Measurements from ENCODE around the gene CEP76.
"Not testable (repeated sequence)": the region's sequence is repeated elsewhere in the genome, so short reads cannot be mapped to it uniquely, and the experiment has no call there.

Gene CEP76

DNA sequence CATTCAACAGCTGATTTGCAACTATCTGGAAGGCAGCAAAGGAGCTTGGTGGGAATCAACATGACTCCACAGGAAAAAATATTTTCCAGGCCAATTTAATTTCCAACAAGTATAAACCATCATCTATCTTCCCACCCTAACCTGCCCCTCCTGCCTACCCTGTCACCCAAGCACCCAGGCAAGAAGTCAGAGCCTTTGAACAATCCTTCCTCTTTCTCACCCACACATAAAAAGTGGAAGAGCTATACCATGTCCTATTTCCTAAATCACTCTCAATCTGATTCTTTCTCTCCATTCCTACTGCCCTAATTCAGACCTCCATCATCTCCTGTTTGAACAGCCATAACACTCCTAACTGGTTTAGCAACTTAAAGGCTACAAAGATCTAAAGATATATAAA, 57.3 kb downstream of the CEP76 start:
- no peak for DNase-seq (ENCODE audit: low read depth in 1 of 2, low spot score in 1 of 2)

DNA sequence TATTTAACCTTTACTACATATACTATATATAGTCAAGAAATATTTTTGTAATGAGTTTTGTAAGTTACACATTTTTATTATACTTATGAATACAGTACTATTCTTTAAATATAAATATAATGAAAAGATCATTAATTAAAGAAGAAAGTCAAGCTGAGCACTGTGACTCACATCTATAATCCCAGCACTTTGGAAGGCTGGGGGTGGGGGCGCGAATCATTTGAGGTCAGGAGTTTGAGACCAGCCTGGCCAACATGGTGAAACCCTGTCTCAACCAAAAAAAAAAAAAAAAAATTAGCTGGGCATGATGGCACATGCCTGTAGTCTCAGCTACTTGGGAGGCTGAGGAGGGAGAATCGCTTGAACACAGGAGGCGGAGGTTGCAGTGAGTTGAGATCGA, 58.8 kb downstream of the CEP76 start:
- DNase-seq (ENCODE audit: low read depth in 1 of 2, low spot score in 1 of 2) = not testable (repeated sequence)

DNA sequence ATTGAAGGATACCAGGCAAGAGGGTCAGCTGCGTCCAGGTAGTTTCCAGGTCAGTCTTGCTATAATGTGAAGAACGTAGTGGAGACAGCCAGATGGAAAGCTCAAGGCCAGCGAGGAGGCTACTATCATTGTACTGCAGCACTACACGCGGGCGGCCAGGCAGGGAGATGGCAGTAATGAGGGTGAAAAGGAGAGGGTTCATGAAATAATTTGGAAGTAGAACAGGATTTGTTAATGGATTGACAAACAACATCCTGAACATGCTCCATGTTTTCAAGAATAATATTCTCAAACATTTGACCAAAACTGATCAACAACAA, 61.7 kb downstream of the CEP76 start:
- no peak for DNase-seq (ENCODE audit: low read depth in 1 of 2, low spot score in 1 of 2)

DNA sequence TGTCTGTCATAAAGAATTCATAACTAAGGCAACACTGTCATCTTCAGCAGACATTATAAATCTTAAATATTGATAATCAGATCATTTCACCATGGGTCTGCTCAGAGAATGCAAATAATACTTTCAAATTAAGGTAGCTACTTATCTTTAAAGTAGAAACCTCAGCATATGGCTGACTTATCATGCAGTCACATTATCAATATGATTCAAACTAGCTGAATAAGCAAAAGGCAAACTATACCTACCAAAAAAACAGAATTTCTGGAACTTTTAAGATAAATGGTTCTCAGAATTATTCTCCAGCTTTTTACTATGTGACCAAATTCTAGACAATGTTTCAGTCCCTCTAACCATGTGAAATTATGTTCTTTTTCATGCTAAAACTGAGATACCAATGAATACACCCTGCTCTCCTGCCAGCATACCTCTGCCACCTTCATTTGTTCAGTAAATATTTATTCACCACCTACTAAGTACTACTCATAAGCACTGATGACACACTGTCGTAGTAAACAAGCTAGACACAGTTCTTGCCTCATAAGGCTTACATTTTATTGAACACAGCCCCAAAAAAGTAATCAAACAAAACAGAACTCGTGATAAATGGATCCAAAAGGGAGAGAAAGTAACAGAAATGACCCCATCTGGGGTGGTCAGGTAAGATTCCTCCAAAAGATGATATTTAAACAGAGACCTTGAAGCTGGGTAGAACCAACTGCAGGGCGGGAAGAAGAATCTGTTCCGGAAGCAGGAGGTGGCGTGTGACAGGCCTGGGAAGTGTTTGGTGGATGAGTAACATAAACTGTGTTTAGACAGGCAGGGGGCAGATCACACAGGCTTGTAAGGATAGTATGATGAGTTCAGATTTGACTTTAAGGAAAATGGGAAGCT, 62.3 kb downstream of the CEP76 start:
- no peak for DNase-seq (ENCODE audit: low read depth in 1 of 2, low spot score in 1 of 2)

DNA sequence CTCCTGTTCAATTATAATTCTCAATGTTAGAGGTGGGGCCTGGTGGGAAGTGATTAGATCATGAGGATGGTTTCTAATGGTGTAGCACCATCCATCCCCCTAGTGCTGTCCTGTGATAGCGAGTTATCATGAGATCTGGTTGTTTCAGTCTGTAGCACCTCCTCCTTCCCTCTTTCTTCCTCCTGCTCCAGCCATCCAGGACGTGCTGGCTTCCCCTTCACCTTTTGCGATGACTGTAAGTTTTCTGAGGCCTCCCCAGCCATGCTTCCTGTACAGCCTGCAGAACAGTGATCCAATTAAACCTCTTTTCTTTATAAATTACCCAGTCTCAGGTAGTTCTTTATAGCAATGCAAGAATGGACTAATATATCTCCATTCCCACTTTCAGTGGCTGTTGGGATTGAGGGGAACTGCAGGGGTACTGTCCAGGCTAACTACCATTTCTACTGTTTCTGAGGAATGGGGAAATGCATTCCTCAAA, 63.8 kb downstream of the CEP76 start:
- no peak for DNase-seq (ENCODE audit: low read depth in 1 of 2, low spot score in 1 of 2)

DNA sequence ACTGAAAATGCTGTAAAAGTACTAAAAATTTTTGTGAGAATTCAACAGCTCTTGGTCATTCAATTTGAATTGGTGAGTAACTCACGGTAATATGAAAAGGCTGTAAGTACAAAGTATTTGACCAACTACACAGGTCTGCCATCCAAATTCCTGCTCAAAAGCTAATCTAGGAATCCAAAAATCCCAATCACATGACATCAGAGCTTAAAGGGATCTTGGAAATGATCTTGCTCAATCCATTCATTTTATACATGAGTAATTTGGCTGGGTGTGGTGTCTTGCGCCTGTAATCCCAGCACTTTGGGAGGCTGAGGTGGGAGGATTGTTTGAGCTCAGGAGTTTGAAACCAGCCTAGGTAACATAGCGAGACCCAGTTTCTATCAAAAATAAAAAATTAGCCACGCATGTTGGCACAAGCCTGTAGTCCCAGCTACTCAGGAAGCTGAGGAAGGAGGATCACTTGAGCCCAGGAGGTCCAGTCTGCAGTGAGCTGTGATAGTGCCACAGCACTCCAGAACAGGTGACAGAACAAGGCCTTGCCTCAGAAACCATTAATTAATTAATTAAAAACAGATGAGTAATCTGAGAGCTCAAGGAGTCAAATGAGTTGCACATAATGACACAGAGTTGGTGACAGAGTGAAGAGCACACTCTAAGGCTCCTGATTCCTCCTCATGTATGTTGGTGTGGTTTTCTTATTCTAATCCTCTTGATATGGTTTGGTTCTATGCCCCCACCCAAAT, 64.5 kb downstream of the CEP76 start:
- DNase-seq (ENCODE audit: low read depth in 1 of 2, low spot score in 1 of 2) = no peak

DNA sequence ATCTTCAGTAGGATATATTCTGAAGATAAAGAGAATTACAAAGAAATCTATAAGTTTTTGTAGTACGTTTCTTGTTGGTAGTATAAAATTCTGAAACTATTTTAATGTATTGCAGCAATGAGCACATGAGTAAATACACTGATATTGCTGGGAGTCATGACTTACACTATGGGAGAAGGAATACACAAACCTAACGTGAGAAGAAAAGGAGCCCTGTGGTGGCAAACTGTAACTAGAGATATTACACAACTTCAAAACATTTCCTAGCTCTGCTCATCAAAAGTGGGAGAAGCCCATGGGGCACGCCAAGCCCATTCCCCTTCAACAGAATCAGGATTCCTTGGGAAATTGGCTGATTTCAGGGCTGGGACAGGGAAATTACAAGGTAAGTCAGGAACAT, 65.1 kb downstream of the CEP76 start:
- no peak for DNase-seq (ENCODE audit: low read depth in 1 of 2, low spot score in 1 of 2)

DNA sequence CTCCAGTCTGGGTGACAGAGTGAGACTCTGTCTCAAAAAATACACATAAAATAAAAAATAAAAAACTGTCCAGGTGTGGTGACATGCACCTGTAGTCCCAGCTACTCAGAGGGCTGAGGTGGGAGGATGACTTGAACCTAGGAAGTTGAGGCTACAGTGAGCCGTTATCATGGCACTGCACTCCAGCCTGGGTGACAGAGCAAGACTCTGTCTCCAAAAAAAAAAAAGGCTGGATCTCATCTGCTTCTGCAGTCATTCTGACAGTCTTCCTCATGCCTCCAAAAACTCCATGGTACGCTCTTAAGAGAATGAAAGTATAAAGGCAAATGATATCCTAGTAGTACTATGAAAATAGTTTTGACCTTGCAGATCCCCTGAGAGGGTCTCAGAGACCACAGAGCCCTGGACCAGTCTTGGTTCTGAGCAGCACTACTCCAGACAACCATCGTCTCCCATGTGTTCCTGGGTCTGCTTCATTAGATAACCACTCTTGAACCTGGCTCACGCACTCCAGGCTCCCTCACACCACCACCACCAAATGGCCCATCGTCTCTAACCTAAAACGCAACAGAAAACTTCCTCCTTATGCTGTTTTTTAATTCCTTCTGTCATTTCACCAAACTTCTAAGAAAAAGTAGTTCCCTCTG, 70.6 kb downstream of the CEP76 start:
- no peak for DNase-seq (ENCODE audit: low read depth in 1 of 2, low spot score in 1 of 2)

DNA sequence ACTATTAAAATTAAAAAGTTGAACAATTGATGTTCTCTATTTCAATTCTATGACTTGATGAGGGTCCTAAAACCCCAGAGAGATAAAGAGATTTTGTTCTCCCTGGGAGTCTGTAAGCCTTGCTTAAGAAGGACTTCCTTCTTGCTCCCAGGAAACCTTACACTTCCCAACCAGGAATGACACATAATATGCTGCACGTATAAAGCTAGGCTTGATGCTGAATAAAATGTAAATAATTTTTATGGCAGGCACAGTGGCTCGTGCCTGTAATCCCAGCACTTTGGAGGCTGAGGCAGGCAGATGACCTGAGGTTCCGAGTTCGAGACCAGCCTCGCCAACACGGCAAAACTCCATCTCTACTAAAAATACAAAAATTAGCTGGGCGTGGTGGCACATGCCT, 72.4 kb downstream of the CEP76 start:
- no peak for DNase-seq (ENCODE audit: low read depth in 1 of 2, low spot score in 1 of 2)

DNA sequence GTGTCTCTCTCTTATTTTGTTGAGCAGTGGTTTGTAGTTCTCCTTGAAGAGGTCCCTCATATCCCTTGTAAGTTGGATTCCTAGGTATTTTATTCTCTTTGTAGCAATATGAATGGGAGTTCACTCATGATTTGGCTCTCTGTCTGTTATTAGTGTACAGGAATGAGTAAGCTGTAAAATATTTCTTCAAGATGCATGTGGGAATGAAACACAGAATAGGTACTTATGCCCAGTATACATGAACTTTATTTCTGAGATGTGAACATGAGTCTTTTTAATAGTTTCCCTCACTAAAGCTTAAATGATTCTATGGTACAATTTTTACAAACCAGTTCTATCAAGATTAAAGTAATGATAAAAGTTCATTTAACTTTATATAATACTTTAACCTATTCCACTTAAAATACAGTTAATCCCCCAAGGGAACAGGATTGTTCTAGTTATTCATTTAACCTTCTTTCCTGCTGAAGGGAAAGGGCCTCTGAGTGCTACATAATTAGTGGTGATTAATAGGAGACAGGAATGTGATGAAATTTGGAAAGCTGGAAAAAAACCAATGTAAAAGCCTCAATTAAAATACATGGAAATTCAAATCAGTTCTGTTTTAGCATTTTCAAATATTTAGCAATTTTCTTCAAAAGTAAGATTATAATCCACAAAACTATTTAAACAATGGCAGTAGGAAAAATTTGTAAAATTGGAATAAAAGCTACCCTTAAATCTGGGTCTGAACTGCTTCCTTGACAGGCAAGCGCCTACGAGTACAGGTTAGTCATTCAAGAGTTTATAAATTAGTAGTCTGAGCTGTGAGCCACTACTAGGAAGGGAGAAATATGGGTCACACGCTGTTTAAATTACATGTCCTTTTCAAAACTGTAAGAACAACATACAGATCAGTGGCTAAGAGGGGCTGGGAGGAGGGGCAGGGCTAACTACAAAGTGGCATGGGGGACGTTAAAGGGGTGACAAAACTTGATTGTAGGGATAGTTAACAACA, 73.5 kb downstream of the CEP76 start:
- no peak for DNase-seq (ENCODE audit: low read depth in 1 of 2, low spot score in 1 of 2)

DNA sequence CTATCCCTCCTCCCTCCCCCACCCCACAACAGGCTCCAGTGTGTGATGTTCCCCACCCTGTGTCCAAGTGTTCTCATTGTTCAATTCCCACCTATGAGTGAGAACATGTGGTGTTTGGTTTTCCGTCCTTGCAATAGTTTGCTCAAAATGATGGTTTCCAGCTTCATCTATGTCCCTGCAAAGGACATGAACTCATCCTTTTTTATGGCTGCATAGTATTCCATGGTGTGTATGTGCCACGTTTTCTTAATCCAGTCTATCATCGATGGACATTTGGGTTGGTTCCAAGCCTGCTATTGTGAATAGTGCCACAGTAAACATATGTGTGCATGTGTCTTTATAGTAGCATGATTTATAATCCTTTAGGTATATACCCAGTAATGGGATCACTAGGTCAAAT, 75.3 kb downstream of the CEP76 start:
- not testable (repeated sequence) for DNase-seq (ENCODE audit: low read depth in 1 of 2, low spot score in 1 of 2)

DNA sequence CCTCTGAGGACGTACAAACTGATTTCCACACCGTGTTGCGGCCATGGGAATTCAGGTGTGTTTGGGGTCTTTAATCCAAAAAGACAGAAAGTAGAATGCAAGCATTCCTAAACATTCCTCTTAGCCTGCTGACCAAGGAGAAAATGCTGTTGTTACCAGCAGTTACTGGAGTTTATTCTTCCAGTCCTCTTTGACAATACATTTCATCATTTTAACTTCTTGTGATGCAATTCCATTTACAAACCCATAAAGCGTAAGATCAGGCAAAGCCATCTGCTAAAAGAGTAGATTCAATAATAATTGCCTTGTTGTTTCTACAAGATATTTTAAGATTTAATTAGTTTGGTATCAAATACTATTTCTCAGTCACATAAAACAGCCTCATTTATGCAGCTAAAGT, 77.3 kb downstream of the CEP76 start:
- DNase-seq (ENCODE audit: low read depth in 1 of 2, low spot score in 1 of 2) = no peak

All from activated CD4-positive, alpha-beta T cell treated with anti-CD3 and anti-CD28 coated beads, Interleukin-2, amount 50 U/mL, for 24 hours (primary cell).